IPS-18a (cell line): ENCODE data around the gene SLC38A1.

Experiments
- H3K27ac ChIP-seq: one replicate; pipeline ENCODE4 v1.5.1; 2013; ENCODE audit warnings: low read length
- H3K27me3 ChIP-seq: one replicate; pipeline ENCODE4 v1.6.1; 2013; ENCODE audit warnings: mild to moderate bottlenecking, low read length; ENCODE audit not compliant: control insufficient read depth, insufficient read depth
- H3K36me3 ChIP-seq: one replicate; pipeline ENCODE4 v1.6.1; 2013; ENCODE audit warnings: low read depth, low read length; ENCODE audit not compliant: control insufficient read depth
- H3K4me1 ChIP-seq: one replicate; pipeline ENCODE4 v1.6.1; 2013; ENCODE audit warnings: low read depth, low read length; ENCODE audit not compliant: control insufficient read depth
- H3K4me3 ChIP-seq: one replicate; pipeline ENCODE4 v1.5.1; 2013; ENCODE audit warnings: low read length
- H3K9ac ChIP-seq: one replicate; pipeline ENCODE4 v1.6.1; 2013; ENCODE audit warnings: mild to moderate bottlenecking, low read length, moderate library complexity
- H3K9me3 ChIP-seq: one replicate; pipeline ENCODE4 v1.6.1; 2013; ENCODE audit warnings: low read depth, low read length; ENCODE audit not compliant: control insufficient read depth

SLC38A1 gene

DNA sequence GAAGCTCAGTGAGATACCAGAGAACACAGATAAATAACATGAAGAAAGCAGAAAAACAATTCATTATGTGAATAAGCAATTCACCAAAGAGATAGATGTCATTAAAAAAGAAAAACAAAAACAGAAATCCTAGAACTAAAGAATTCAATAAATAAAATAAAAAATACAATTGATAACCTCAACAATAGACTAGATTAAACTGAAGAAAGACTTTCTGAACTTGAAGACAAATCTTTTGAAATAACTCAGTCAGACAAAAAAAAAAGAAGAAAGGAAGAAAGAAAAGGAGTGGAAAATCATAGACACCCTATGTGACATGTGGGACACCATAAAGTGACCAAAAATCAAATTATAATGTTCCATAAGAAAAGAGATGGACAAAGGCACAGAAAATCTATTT, 14.0 kb upstream of the SLC38A1 start:
- H3K27ac ChIP-seq: no peak overlapping the region
- H3K9ac ChIP-seq: no peak overlapping the region
- peaks cover 9% of the 10 kb centered on the region for H3K9me3 ChIP-seq
- no peaks in the 10 kb centered on the region for H3K4me1 ChIP-seq
- no peak overlapping the region for H3K4me3 ChIP-seq
- H3K36me3 ChIP-seq: no peaks in the 10 kb centered on the region
- H3K27me3 ChIP-seq: no peaks in the 10 kb centered on the region

DNA sequence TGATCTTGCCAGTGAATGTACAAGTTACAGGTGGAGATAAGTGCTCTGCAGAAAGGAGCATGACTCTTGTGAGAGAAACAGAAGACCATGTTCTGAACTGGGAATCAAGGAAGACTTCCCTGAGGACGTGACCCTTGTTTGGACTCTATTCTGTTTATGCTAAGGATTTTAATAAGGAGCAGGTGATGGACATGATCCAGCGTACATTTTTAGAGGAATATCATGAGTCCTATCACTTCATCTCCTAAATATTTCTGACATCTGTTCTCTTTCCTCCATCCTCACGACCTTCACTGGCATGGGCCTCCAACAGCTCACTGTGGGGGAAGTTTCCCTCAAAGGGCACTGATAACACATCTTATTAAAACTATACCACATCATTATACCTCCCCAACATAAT, 7.9 kb upstream of the SLC38A1 start:
- Histone ChIP-seq H3K4me3 (no peak overlapping the region), H3K9ac (no peak overlapping the region), H3K9me3 (no peaks in the 10 kb centered on the region), H3K27me3 (no peaks in the 10 kb centered on the region), H3K27ac (no peak overlapping the region), H3K4me1 (no peaks in the 10 kb centered on the region), H3K36me3 (peaks cover 5% of the 10 kb centered on the region)

DNA sequence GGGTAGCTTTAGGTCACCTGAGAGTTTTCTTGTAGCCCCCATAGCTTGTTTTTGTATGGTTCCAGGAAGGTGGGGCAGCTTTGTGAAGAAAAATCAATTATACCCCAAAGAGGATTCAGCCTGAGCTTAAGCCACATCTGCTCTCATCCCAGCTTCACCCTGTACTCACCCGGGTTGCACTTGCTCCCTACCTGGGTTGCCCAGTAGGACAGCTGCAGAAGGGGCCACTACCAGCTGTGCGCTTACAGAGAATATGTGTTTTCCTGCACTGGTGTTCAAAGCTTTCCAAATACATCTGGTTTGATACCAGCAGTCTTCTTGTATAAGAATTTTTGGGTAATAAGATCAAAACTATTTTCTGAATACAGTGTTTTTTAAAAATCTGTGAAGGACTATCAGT, 3.0 kb upstream of the SLC38A1 start:
- no peak overlapping the region for H3K27ac ChIP-seq
- H3K36me3 ChIP-seq: peaks cover 4% of the 10 kb centered on the region
- H3K9ac ChIP-seq: no peak overlapping the region
- H3K4me3 ChIP-seq: no peak overlapping the region
- peaks cover 9% of the 10 kb centered on the region for H3K4me1 ChIP-seq
- H3K27me3 ChIP-seq: no peaks in the 10 kb centered on the region
- H3K9me3 ChIP-seq: no peaks in the 10 kb centered on the region

DNA sequence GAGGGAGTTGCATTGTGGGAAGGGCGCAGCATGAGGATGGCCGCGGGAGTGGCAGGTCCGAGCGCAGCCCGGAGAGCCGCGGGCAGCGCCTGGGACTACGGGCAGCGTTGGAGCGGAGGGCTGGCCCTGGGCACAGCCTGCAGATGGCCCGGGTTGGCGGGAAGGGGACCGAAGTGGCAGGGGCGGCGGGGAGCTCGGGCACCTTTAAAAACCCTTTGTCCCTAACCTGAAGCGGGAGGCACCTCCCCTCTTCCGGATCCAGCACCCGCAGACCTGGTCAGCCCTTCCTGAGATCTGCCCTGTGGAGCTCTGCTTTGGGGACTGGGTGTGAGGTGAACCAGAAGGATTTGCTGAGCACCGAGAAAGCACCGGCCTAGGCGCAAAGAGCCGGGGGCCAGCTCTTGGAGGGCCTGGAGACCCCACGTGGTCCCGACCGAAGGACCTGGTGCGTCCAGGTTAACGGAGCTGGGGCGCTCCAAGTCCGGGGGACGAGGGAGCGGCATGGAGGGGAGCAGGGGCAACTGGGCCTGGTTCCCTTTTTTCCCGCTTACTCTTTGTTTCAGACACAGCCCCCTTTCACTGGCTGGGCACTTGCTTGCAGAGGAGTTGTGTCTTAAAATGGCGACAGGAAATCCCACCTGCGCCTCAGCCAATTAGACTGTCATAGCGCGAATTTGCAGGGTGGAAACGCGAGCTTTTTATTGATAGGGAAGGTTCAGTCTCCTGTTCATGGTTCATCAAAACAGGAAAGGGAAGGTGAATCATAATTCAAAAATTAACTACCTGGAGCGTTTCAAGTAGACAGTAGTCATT, 792 bp upstream of the SLC38A1 start:
- Histone ChIP-seq H3K9me3 (no peaks in the 10 kb centered on the region), H3K36me3 (no peaks in the 10 kb centered on the region), H3K4me3 (peak overlapping the region; percentile 96), H3K27me3 (no peaks in the 10 kb centered on the region), H3K4me1 (peaks cover 29% of the 10 kb centered on the region), H3K9ac (peak overlapping the region; percentile 99), H3K27ac (peak overlapping the region; percentile 94)

DNA sequence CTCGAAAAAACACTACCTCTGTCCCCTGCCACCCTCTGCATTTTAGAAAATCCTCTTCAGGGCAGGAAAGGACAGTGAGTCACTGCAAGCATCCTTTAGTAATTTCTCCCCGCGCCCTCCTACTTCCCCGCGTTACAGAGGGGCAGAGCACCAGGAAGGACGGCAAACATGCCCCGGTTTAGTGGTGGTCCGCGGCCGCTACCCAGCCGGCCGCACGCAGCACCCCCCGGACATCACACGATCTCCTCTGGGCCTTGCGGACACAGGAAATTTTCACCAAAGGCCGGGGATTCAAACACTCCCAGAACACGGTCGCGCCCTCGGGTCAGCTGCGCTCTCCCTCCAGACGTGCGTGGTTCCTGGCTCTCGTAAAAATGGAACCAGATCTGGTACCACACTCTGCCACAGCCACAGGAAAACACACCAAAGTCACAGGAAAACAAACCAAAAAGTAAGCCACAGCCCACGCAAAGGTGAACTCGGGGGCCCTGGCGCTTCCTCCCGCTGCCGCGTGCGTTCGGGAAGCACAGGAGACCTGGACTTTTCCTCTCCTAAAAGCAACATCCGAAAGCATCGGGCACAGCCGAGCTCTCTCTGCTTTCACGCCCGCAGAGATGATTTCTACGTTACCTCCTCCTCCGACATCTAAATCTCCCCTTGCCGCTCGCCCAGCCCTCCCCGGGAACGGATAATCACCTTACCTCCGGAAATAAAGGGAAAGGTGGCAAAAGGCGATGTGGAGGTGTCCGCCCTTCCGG, 839 bp downstream of the SLC38A1 start:
- Histone ChIP-seq H3K9ac (peak overlapping the region; percentile 99), H3K4me1 (peaks cover 43% of the 10 kb centered on the region), H3K36me3 (no peaks in the 10 kb centered on the region)

DNA sequence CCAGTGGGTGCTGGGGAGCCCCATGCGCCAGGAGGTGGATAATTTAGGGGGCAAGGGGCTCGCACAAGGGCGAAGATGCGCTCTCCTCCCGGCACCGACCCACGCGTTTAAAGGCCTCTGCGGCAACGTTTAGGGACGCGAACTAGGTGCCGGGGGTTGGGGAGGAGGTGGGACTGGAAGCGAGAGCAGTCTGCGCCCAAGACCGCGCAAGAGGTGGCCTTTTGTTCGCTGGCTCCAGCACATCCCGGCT, 1.3 kb downstream of the SLC38A1 start:
- H3K36me3 ChIP-seq: no peaks in the 10 kb centered on the region
- H3K4me1 ChIP-seq: peaks cover 48% of the 10 kb centered on the region
- no peaks in the 10 kb centered on the region for H3K9me3 ChIP-seq
- peak overlapping the region; percentile 96 for H3K4me3 ChIP-seq
- peak overlapping the region; percentile 99 for H3K9ac ChIP-seq
- no peaks in the 10 kb centered on the region for H3K27me3 ChIP-seq
- H3K27ac ChIP-seq: peak overlapping the region; percentile 94

More for the DNA sequence above, 839 bp downstream of the SLC38A1 start:
- Histone ChIP-seq H3K9me3 (no peaks in the 10 kb centered on the region), H3K27ac (peak overlapping the region; percentile 94), H3K27me3 (no peaks in the 10 kb centered on the region), H3K4me3 (peak overlapping the region; percentile 96)

DNA sequence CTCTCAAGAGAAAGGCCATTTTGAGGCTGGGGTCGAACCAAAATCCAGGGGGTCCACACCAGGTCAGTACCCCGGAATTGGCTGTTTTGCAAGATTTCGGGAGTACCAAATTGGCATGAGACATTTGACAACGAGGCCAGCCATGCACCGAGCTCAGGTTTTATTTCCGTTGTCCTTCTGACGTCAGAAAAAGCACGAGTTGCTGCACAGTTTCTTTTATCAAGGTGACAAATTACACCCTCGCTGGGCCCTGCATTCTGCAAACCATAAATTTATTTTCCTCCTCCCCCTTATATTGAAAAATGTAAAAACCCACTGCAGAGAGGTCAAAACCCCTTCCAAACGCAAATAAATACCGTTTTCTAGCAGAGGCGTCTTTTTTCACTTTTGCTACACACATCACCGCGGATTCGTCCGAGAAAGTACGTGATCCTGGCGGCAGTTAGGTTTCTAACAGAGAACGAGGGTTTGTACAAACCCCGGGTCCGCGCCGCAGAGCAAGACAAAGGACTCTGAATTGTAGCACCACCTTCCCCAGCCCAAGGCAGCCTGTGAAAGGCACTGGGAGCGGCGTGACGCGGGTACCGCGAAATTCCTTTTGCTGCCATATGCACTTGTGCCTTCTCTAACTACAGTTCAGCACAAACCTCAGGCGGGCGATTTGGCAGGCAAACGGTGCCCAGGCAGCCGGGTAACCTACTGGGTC, 1.8 kb downstream of the SLC38A1 start:
- no peaks in the 10 kb centered on the region for H3K36me3 ChIP-seq
- no peaks in the 10 kb centered on the region for H3K27me3 ChIP-seq

DNA sequence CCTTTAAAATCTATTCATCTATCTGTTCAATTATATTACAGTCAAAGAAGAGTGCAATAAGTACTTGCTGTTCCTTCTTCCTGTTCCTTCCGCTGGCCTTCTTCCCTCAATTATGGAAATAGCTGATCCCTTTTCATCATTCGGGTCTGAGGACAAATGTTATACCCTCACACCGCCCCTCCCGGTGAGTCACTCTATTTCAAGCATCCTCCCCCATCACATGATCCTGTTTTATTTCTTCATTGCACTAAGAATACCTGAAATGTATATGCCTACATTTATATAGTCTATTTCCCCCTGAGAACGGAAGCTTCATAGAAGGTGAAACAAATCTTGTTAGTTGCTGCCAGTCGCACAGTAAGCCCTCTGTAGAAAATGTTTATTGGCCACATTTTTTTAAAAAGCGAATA, 2.5 kb downstream of the SLC38A1 start:
- Histone ChIP-seq H3K27me3 (no peaks in the 10 kb centered on the region), H3K4me3 (peak overlapping the region; percentile 96), H3K9me3 (no peaks in the 10 kb centered on the region), H3K36me3 (no peaks in the 10 kb centered on the region), H3K4me1 (peaks cover 59% of the 10 kb centered on the region), H3K27ac (peak overlapping the region; percentile 94), H3K9ac (peak overlapping the region; percentile 99)

More for the DNA sequence above, 1.8 kb downstream of the SLC38A1 start:
- Histone ChIP-seq H3K27ac (peak overlapping the region; percentile 94), H3K9me3 (no peaks in the 10 kb centered on the region), H3K4me1 (peaks cover 53% of the 10 kb centered on the region), H3K9ac (peak overlapping the region; percentile 99), H3K4me3 (peak overlapping the region; percentile 96)

DNA sequence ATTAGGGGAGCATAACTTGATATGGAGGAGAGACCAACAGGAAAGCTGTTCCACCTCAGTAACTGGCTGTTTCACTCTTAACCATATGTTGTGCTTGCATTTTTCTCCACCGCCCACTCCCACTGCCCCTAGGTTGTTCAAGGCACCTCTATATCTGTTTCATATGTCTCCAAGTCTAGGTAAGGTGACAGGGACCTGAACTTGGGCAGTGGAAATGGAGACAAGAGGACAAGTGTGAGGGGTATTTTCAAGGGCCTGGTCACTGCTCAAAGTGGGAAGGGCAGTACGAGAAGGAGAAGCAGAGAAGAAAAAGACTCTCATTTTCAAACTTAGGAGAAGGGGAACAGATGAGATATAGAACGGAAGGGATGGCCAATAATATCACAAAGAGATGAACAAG, 3.1 kb downstream of the SLC38A1 start:
- H3K27me3 ChIP-seq: no peaks in the 10 kb centered on the region
- no peaks in the 10 kb centered on the region for H3K9me3 ChIP-seq
- H3K27ac ChIP-seq: no peak overlapping the region
- peaks cover 65% of the 10 kb centered on the region for H3K4me1 ChIP-seq
- H3K9ac ChIP-seq: no peak overlapping the region
- peak overlapping the region; percentile 96 for H3K4me3 ChIP-seq
- no peaks in the 10 kb centered on the region for H3K36me3 ChIP-seq

DNA sequence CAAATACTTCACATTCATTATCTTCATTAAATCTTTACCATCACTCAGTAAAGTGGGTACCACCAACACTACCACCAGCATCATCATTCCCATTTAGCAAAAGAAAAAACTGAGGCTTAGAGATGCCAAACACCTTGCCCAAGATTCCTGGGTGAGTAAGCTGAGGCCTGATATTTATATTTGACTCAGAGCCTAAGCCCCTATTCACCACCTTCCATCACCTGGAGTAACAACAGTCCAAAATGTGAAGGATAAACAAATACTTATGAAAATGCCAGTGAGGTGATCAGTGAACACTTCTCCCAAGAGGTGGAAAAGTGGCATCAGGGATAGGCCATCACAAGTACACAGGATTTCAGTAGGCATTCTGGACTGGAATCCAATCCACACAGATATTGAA, 3.7 kb downstream of the SLC38A1 start:
- Histone ChIP-seq H3K27ac (no peak overlapping the region), H3K9ac (no peak overlapping the region), H3K4me1 (peaks cover 65% of the 10 kb centered on the region), H3K4me3 (peak overlapping the region; percentile 96), H3K27me3 (no peaks in the 10 kb centered on the region), H3K36me3 (no peaks in the 10 kb centered on the region), H3K9me3 (no peaks in the 10 kb centered on the region)

DNA sequence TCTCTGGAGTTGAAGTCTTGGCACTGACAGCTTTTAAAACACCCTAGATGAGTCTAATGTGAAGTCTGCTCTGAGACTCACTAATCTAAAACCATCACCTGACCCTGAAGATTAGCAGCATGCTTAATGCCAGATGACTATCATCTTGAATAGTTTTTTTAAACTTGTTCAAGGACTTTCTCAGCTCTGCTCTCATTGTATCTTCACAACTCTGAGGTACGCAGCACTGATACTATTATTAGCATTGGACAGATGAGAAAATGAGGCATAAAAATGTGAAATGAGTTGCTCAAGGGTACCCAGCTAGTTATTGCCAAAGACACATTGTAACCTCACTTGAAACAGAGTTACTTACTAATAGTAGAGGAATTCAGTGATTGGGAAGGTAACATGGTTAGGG, 4.8 kb downstream of the SLC38A1 start:
- Histone ChIP-seq H3K27ac (no peak overlapping the region), H3K36me3 (no peaks in the 10 kb centered on the region), H3K27me3 (no peaks in the 10 kb centered on the region), H3K4me3 (peak overlapping the region; percentile 26), H3K4me1 (peaks cover 69% of the 10 kb centered on the region), H3K9me3 (no peaks in the 10 kb centered on the region), H3K9ac (no peak overlapping the region)
